Activated T-cell treated with anti-CD3 and anti-CD28 coated beads, Interleukin-2, amount 50 U/mL, for 1 hour (primary cell): Measurements from ENCODE around the gene FGF9.

ENCODE experiments used
- DNase-seq: peaks from one replicate; pipeline ENCODE4 v3.0.0-alpha.2; 2020

The FGF9 gene

GRCh38 chr13:21670883-21671619, at the start of gene FGF9:
FGF9 (plus strand) TSS chr13:21671073; CDS start chr13:21671913, 840 bp downstream.
- peak; percentile 85 for DNase-seq

- no peak for DNase-seq
These were observed 45.5 kb upstream of the FGF9 start for GRCh38 chr13:21625366-21625765.

GRCh38 chr13:21632196-21632595, 38.7 kb upstream of the FGF9 start:
- DNase-seq: no peak

GRCh38 chr13:21636656-21637055, 34.2 kb upstream of the FGF9 start:
- no peak for DNase-seq

- peak; percentile 39 for DNase-seq
These were observed 33.6 kb upstream of the FGF9 start for GRCh38 chr13:21637296-21637695.

GRCh38 chr13:21638319-21639282, 32.3 kb upstream of the FGF9 start:
- DNase-seq: no peak

- no peak for DNase-seq
These were observed 31.3 kb upstream of the FGF9 start for GRCh38 chr13:21639561-21639960.

GRCh38 chr13:21641629-21642028, 29.2 kb upstream of the FGF9 start:
- no peak for DNase-seq

GRCh38 chr13:21657538-21657937, 13.3 kb upstream of the FGF9 start:
- DNase-seq: no peak

- no peak for DNase-seq
These were observed 11.8 kb upstream of the FGF9 start for GRCh38 chr13:21659087-21659486.

GRCh38 chr13:21661097-21661909, 9.6 kb upstream of the FGF9 start:
- no peak for DNase-seq

GRCh38 chr13:21663197-21663596, 7.7 kb upstream of the FGF9 start:
- no peak for DNase-seq

- DNase-seq: no peak
These were observed 2.1 kb upstream of the FGF9 start for GRCh38 chr13:21668732-21669275.

- peak; percentile 75 for DNase-seq
These were observed 629 bp upstream of the FGF9 start for GRCh38 chr13:21670006-21670882.

GRCh38 chr13:21671620-21672286, 880 bp downstream of the FGF9 start:
- peak; percentile 25 for DNase-seq

- DNase-seq: no peak
These were observed 1.4 kb downstream of the FGF9 start for GRCh38 chr13:21672287-21672680.

GRCh38 chr13:21672796-21673538, 2.1 kb downstream of the FGF9 start:
- DNase-seq: peak; percentile 23

- peak; percentile 58 for DNase-seq
These were observed 2.6 kb downstream of the FGF9 start for GRCh38 chr13:21673539-21673788.

GRCh38 chr13:21673789-21674489, 3.1 kb downstream of the FGF9 start:
- DNase-seq: peak; percentile 62

GRCh38 chr13:21674490-21675009, 3.7 kb downstream of the FGF9 start:
- no peak for DNase-seq
